Epithelial cell of proximal tubule (primary cell): ENCODE data around the gene SBNO1. TPM values are rescaled to one million over a fixed set of nuclear protein-coding genes. Genes with fewer than 3 reads are reported as not detected.
"Not testable (repeated sequence)": the region's sequence is repeated elsewhere in the genome, so short reads cannot be mapped to it uniquely, and the experiment has no call there.

ENCODE experiments used
- DNase-seq: peaks from one replicate; pipeline ENCODE4 v3.0.0-alpha.2; 2011; ENCODE audit warnings: low read depth
- H3K4me3 ChIP-seq: 2 replicates; pipeline ENCODE4 v1.5.1; 2011; ENCODE audit warnings: low read depth, mild to moderate bottlenecking, low read length
- CTCF ChIP-seq: conservative IDR thresholded peaks from 2 replicates; pipeline ENCODE4 v1.5.1; 2012; ENCODE audit warnings: low read depth, mild to moderate bottlenecking, low read length
- total RNA-seq: library from RNA; depleted of rRNA; stranded (reverse); fragments of >200 nt; gene quantifications from 2 replicates; pipeline ENCODE4 v1.2.3, GENCODE V29; 2015

The SBNO1 gene
- total RNA-seq, 1 donor from 2014 or later = 17.8 TPM

DNA sequence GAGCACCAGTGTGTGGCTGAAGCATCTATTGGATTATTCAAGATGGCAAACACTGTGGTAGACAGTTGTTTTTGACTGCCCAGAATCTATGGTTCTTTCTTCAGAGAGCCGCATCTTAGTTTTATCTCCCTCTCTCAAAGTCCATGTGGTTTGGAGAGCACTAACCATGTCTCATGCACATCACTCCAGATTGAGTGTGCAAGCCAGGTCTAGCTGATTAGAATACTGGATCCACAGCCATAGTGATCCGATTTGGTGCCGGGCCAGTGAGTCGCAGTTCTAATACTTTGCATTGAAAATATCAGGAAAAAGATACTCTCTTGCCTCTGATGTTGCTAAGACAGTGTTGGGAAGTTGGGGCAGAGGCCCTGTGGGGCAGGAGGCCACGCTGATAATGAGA is 4.6 kb upstream of the SBNO1 start:
- no peak for DNase-seq
- TF ChIP-seq CTCF = no peak
- no peak overlapping the region for H3K4me3 ChIP-seq

GRCh38 chr12:123368431-123368830 is 3.8 kb upstream of the SBNO1 start:
- not testable (repeated sequence) for H3K4me3 ChIP-seq, DNase-seq

- no peak for DNase-seq
- H3K4me3 ChIP-seq = no peak overlapping the region
- TF ChIP-seq CTCF = no peak
These were observed 2.9 kb upstream of the SBNO1 start for GRCh38 chr12:123367511-123367910.

DNA sequence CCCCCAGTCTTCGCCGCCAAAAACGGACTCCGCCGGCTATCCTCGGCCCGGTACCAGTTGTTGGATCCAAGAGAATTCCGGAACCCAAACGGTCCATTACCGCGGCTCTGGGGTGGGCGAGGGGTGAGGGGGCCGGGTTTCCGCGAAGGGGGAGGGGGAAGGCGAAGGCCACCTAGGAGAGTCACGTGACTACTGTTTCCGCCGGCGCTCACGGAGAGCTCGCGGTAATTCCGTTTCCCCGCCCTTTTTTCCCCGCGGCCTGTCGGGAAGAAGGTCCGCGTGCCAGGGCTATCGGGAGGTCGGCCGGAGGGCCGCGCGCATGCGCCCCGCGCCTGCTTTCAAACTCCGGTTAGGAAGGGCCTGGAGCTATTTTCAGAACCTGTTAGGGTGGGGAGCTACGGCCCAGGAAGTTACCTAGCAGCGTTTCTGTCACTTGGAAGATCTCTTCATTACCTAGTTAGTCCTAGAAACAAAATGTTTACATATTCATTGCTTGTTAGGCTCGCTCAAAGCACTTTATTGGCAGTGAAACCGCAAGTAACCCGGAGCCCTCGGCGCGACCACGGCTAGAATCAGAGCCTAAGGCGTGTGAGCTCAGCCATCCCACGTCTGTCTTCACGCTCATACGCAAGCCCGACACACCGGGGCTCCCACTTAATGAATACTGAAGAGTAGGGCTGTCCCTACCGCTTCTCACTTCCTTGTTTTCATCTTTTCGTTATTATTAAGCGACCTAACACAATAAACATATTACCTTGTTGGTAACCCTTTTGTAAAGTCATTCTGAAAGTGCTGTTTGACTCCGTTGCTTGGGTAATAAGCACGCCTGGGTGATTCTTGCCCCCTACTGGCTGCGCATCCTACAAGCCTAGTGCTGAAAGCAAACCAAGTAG is 624 bp upstream of the SBNO1 start:
- peak; percentile 85 for TF ChIP-seq CTCF
- DNase-seq = peak; percentile 85
- peak overlapping the region; percentile 99 for H3K4me3 ChIP-seq

GRCh38 chr12:123363740-123364531 is 711 bp downstream of the SBNO1 start:
- peak overlapping the region; percentile 99 for H3K4me3 ChIP-seq
- no peak for DNase-seq
- no peak for TF ChIP-seq CTCF

- no peak for DNase-seq
- TF ChIP-seq CTCF = no peak
- peak overlapping the region; percentile 99 for H3K4me3 ChIP-seq
These were observed 1.3 kb downstream of the SBNO1 start for GRCh38 chr12:123363390-123363739.

- no peak for DNase-seq
- no peak for TF ChIP-seq CTCF
- H3K4me3 ChIP-seq = no peak overlapping the region
These were observed 6.6 kb downstream of the SBNO1 start for GRCh38 chr12:123358035-123358434.
